ENCODE results near the gene KAZN.
"Not testable (repeated sequence)": the region's sequence is repeated elsewhere in the genome, so short reads cannot be mapped to it uniquely, and the experiment has no call there.

Gene KAZN

DNA sequence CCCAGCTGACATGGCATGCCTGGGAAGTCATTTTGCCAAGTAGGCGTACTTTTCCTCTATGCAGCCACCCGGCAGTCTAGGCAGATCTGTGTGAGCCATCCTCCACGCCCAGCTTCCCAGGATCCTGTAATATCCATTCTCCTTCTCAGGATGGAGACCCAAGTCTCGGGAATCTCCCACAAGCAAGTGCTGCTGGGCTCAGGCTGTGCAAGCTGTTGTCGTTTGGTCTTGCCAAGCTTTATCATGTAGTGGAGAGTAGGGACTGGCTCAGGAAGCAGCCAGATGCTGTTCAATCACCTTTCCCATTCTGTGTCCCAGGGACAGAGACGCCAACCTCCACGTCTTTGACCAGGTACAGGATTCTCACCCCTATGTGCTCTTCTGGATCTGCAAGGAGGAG lies 363.9 kb downstream of the KAZN start:
- in situ Hi-C loops (cut with MboI; ENCODE audit: low sequenced_read_pairs), result no loop called here

DNA sequence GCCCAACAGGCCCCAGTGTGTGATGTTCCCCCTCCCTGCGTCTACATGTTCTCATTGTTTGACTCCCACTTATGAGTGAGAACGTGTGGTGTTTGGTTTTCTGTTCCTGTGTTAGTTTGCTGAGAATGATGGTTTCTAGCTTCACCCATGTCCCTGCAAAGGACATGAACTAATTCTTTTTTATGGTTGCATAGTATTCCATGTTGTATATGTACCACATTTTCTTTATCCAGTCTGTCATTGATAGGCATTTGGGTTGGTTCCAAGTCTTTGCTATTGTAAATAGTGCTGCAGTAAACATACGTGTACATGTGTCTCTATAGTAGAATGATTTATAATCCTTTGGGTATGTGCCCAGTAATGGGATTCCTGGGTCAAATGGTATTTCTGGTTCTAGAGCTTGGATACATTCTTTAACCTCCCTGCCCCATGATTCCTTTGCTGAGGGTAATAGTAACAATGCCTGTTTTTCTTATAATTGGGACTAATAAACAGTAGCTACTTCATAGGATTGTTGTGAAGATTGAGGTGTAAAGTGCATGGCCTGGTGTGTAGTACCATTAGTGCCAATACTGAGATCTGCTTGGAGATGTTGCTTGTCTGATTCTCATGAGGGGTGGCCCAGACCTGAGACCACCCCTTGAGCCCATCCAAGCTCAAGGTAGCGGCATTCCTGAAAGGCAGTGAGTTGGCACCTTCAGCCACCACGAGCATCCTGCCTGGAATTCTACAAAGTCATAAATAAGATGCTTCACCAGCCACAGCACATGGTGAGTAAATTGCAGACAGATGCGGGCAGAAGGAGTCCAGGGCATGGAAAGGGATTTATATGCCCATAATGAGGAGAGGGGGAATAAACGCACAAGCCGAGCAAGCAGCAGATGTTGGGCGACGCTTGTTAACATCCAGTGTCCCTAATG lies 365.6 kb downstream of the KAZN start:
- in situ Hi-C loops (cut with MboI; ENCODE audit: low sequenced_read_pairs), result not testable (repeated sequence)

DNA sequence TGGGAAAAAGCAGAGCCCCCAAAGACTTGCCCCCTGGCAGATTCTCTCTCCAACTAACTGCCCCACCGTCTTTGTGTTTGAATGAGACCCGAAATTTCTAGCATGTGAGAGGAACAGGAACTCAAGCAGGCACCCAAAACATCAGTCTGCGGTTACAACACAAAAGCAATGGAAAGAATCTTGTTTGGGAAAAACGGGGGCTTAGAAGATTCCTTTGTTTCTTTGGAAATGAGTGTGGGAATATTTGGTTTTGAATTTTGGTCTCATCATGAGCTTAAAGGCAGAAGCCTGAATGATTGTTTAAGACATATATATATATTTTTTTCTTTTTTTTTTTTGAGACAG lies 366.2 kb downstream of the KAZN start:
- in situ Hi-C loops (cut with MboI; ENCODE audit: low sequenced_read_pairs), result no loop called here

DNA sequence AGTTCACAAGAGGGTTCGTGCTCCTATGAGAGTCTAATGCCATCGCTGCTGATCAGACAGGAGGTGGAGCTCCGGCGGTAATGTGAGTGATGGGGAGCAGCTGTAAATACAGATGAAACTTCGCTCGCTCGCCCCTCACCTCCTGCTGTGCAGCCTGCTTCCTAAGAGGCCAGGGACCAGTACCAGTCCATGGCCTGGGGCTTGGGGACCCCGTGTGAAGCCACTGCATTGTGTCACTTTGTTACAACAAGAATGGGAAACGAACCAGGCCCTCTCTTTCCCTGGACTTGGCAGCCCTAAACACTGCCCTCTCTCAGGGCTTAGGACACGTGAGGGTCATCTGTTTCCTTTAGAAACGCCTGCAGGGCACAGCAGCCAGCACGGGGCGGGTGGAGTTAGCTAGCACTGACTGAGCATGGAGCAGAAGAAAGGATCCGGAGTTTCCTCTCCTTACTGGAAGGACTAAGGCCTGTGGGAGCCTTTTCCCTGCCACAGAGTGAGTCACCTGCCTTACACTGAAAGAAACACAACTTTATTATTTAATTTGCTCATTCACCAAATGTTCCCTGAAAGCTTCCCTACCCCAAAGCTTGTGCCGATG lies 369.9 kb downstream of the KAZN start:
- in situ Hi-C loops (cut with MboI; ENCODE audit: low sequenced_read_pairs), result no loop called here

DNA sequence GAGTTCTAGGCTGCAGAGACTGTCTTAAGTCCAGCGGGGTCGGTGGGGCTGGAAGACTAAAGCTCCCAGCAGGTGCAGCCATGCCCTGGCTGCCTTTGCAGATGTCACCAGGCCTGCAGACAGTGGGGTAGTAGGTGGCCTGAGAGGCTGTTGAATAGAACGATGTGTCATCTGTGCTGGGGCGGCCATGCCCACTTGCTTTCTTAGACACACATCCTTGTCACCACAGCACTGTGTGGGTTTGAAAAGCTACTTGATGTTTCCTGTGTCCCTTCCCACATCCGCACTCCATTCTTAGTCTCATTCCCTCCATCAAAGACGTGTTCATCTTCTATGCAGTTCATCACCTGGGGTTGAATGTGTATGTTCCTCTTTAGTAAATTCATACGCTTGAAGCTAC lies 370.5 kb downstream of the KAZN start:
- in situ Hi-C loops (cut with MboI; ENCODE audit: low sequenced_read_pairs), result no loop called here

DNA sequence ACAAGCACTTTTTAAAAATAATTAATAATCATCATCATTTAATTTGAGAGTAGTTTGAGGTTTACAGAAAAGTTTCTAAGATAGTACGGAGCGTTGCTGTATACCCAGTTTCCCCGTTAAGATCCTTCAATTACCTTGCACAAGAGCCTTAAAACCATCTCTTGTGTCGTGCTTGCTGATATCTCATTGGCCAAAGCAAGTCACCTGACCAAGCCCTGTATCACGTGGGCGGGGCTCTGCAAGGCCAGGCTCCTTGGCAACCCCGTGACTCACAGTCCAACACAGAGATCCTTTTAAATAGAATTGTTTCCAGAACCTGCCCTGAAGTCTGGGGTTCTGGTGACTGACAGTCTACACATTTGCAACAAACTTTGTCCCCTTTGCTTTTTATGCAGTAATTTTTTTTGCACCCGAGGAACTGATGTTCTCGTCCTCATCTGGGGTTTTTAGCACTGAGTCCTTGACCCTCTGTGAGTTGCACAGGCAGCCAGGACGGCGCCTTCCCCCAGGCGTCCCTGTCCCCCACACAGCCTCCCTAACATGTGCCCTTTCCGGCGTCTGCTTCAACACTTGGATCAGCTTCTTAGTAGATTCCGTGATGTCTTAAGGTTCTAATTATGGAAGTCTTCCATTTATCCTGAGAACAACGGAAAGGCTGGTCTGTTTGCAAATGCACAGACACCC lies 371.8 kb downstream of the KAZN start:
- in situ Hi-C loops (cut with MboI; ENCODE audit: low sequenced_read_pairs), result no loop called here

DNA sequence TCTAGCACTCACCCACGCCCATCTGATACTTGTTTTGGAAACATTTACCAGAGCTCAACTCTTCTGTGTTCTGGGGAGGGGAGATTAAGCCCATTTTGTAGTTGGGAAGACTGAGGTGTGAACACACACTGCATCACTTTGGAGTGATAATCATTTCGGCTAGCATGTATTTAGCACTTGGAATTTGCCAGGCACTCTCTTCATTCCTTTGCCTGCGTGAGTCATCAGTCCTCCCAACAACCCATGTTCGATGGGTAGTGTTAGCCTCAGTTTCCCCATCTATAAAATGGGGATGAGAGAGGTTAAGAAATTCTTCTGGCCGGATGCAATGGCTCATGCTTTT lies 372.3 kb downstream of the KAZN start:
- in situ Hi-C loops (cut with MboI; ENCODE audit: low sequenced_read_pairs), result no loop called here

DNA sequence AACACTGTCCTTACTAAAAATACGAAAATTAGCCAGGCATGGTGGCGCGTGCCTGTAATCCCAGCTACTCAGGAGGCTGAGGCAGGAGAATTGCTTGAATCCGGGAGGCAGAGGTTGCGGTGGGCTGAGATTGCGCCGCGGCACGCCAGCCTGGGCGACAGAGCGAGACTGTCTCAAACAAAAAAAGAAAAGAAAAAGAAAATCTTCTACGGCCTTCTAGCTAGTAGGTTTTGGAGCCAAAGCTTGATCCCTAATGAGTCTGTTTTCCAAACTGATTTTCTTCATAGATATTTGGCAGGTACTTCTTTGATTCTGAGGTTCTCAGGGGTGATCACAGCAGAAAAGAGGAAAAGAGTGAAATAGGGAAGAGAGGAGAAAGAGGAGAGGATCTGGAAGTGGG lies 372.7 kb downstream of the KAZN start:
- in situ Hi-C loops (cut with MboI; ENCODE audit: low sequenced_read_pairs), result no loop called here

DNA sequence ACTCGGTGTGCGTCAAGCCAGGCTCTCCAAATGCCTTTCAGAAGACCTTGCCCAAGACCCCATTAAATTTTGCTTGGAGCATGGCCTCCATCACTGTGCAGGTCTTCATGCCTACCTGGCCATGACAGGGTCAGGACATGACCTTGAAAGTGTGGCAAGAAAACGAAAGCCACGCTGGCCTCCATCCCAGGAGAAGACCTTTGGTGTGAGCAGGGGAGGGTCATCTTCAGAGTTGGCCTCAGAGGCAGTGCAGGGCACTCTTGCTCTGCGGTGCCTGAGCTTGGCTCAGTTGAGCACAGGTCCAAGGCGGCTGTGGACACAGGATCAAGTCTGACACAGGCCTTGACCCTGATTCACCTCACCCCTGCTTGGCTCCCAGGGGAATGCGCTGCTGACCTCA lies 373.6 kb downstream of the KAZN start:
- in situ Hi-C loops (cut with MboI; ENCODE audit: low sequenced_read_pairs), result no loop called here

DNA sequence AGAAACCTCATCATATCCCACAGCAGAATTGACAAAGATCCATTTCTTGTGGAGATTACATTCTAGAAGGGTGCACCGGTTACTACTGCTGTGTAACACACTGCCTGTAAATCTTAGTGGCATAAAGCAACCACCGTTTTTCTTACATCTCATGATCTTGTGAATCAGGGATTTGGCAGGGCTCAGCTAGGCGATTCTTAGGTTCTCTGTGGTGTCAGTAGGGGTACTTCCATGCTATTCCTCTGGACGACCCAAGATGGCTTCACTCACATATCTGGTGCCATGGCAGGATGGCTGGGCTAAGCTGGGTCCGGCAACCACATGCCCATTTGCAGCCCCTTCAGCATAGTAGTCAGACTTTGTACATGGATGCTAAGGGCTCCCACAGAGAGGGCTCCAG lies 375.3 kb downstream of the KAZN start:
- in situ Hi-C loops (cut with MboI; ENCODE audit: low sequenced_read_pairs), result no loop called here

DNA sequence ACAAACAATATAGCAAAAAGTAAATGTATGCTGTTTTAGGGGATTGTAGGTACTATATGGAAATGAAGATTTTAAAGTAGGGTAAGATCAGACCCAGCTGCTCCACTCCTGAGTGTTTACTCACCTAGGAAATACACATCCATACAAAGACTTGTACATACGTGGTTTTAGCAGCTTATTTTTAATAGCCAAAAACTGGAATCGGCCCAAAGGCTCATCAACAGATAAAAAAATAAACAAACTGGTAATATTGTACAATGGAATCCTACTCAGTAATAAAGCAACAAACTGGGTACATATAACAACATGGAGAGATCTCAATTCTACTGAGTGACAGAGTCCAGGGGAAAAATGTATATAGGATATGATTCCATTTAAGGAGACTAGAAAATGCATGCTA lies 375.9 kb downstream of the KAZN start:
- in situ Hi-C loops (cut with MboI; ENCODE audit: low sequenced_read_pairs), result no loop called here

DNA sequence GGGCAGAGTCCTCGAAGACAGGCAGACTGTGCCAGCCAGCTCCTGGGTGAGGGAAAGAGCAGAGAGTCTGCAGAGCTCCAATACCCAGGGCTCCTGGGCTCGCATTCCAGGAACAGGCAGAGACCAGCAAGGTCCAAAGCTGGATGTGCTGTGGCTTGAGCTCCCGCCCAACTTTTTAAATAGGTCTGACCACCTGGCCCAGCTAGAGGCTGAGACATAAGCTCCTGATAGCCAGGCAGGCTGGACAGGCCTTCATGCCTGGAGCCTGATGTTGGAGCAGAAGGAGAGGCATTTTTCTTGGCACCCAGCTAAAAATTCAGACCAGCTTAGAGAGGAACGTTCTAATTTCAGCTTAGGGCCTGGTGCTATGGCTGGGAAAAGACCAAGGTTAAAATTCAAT lies 376.6 kb downstream of the KAZN start:
- in situ Hi-C loops (cut with MboI; ENCODE audit: low sequenced_read_pairs), result no loop called here

DNA sequence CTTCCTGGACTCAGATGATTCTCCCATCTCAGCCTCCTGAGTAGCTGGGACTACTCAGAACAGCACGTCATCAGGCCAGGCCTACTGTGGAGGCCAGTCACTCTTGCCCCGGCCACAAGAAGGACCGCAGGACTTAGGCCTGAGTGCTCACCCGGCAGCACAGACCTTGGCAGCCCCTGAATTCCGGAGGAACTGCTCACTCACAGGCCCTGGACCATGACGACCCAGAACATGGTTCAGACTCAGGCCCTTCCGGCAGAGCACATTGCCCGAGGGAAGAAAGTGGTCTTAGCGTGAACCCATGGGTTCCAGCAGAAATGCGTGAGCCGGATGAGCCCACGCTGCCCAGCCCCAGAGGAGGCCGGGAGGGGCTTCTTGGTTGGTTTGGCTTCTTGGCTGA lies 377.8 kb downstream of the KAZN start:
- in situ Hi-C loops (cut with MboI; ENCODE audit: low sequenced_read_pairs), result no loop called here

DNA sequence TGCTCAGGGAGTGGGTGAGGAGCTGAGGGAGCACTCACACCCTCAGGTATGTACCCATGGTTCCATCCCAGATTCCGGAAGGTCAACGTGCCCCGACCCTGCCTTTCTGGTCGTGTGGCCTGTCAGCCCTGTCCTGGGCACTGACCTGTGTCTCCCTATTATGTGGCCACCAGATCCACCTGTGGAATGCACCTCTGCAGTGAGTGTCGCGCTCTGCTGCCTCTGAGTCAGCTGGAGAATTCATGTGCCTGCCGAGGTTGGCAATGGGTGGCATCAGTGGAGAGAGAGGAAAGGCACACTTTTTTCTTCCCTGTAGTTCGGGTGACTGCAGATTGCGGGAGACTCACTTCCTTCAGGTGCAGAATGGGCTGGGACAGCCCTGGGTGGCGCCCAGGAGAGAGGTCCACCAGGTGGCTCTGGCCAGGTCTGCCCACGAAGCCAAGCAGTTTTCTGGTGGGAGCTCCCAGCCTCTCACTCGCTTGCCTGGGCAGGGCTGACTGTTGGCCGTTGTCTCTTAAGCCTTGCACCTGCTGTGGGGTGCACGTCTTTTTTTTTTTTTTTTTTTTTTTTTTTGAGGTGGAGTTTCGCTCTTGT lies 378.9 kb downstream of the KAZN start:
- in situ Hi-C loops (cut with MboI; ENCODE audit: low sequenced_read_pairs), result no loop called here

DNA sequence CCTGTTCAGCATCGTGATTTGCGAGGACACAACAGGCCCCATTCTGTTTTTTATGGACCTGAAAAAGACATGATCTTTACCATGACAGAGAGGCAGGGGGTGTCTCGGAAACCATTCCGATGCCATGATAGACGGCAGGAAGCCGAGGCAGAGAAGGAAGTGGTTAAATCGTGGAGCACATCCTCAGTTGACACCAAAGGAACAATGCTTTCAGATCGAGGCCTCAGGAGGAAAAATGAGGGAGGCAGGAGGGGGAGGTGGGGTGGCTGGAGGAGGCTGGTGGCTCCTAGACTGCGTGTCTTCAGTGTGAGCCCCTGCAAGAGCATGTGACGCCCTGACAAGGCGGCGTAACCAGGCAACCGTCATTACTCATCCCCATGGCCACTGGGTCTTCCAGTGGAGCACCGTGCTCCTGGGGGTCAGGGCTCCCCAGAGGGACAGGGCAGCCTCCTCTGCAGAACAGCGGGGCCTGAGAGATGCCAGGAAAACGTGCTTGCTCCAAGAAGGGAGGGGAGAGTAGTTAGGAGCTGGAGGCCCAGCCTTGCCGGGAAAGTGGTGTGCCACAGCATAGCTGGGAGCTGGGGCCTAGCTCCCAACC lies 382.2 kb downstream of the KAZN start:
- in situ Hi-C loops (cut with MboI; ENCODE audit: low sequenced_read_pairs), result no loop called here

DNA sequence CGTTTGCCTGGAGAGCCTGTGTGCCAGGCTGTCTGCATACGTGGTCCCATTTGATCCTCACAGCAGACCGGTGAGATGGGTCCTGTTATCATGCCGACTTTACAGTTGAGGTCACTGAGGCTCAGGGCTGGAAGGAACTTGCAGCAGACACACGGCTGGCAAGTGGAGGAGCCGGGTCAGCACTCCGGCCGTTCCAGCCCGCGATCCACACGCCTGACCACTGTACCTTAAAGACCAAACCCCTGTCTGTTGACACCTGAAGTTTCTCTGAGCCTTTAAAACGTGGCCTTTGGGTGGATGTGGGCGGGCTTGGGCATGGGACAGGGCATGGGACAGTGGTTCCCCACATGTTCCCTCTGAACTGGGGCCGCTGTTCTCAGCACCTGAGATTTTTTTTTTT lies 383.5 kb downstream of the KAZN start:
- in situ Hi-C loops (cut with MboI; ENCODE audit: low sequenced_read_pairs), result no loop called here

DNA sequence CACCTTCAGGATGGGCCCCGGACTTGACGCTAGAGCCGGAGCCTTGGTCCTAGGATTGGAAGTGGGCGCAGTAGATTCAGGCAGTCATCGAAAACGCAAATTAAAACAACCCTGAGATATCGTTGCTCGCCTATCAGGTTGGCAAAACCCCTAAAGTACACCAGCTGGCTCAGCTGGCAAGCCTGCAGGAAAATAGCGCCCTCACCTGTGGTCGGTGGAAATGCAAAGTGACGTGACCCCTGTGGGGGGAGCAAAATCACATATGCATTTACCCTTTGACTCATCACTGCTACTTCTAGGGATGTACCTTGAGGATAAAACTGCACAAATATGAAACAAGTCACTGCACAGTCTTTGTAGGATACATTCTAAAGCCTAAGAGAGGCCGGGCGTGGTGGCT lies 384.8 kb downstream of the KAZN start:
- in situ Hi-C loops (cut with MboI; ENCODE audit: low sequenced_read_pairs), result no loop called here

DNA sequence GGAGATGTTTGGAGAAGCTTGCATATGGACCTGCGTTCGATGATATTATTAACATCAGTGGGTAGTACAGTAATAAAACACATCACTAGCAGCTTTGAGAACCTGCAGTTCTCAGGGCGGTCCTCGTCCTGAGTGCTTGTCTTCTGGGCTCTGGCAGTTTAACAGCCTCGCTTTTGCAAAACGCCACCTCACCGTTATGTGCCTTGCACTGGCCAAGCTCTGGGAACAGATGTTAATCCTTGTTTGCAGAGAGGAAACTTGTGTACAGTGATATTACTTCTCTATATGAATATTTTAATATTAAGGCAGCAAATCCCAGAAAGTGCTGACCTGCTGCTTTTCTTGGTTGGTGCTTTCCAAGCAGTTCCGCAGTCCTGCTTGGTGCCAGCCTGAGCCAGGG lies 387.7 kb downstream of the KAZN start:
- in situ Hi-C loops (cut with MboI; ENCODE audit: low sequenced_read_pairs), result no loop called here

DNA sequence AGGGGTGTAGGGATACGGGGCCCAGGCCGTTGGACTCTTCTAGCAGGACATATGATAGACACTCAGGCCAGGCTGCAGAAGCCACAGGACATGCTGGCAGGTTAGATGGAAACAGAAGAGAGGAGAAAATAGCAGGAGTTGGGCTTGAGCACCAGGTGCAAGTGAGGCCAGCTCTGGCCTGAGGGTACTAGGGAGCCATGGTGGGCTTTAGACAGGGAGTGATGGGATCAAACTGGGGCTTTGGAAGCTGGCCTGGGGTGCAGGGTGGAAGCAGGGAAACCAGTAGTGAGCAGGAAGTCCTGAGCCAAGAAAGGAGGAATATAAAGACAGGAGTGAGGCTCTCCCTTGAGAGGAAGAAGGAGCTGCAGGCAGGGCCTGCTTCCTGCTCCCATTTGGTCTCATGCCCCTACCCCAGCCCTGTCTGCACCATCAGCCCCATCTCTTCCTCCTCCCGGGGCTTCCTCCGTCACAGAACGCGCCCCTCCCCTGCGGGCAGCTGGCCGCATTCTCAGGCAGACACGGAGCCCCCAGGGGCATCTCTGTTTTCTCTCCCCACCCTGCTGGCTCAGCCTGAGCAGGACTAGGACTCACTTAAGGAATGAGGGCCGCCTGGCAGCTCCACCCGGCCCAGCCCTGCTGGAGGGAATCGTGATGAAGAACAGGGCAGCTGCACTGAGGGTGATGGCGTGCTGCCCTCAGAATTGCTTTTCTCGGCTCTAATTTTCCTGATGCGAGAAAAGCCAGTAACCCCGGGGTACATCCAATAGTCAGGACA lies 389.5 kb downstream of the KAZN start:
- in situ Hi-C loops (cut with MboI; ENCODE audit: low sequenced_read_pairs), result no loop called here

DNA sequence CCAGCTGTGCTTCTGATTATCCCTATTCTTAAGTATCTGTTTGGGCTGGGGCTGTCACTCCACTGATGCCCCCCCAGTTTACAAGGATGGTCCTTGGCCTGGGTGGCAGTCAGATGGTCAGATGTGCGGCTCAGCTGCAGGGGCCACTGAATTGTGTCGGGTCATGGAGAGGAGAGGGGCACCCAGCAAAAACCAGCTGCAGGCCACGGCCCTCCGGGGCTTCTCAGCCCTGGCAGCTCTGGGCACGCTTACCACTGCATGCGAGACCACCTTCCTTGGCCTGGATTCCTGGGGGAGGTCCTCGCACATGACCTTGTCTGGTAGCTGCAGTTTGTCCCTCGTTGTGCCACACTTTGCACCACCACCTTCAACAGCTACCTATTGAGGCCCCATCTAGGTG lies 390.2 kb downstream of the KAZN start:
- in situ Hi-C loops (cut with MboI; ENCODE audit: low sequenced_read_pairs), result no loop called here

Data from HL-60/S4 (cell line).